DMS114 treated with DMSO at 0.1 percent for 48 hours (cell line): ENCODE measurements around the gene BAZ2B.

Experiments used
- DNase-seq: peaks from one replicate; lab custom pipeline; 2025; ENCODE audit not compliant: unreplicated experiment; lab: John Stamatoyannopoulos, UW

BAZ2B gene

GRCh38 chr2:159475793-159476192, 140.6 kb downstream of the BAZ2B start:
- no peak for DNase-seq

- no peak for DNase-seq
Measured at GRCh38 chr2:159471340-159471739, 145.0 kb downstream of the BAZ2B start.

- no peak for DNase-seq
Measured at GRCh38 chr2:159468257-159468656, 148.1 kb downstream of the BAZ2B start.

- DNase-seq = no peak
Measured at GRCh38 chr2:159462961-159463360, 153.4 kb downstream of the BAZ2B start.

- no peak for DNase-seq
Measured at GRCh38 chr2:159462201-159462785, 154.1 kb downstream of the BAZ2B start.

- DNase-seq = no peak
Measured at GRCh38 chr2:159461076-159461475, 155.3 kb downstream of the BAZ2B start.

- no peak for DNase-seq
Measured at GRCh38 chr2:159460227-159460626, 156.1 kb downstream of the BAZ2B start.

GRCh38 chr2:159459279-159459678, 157.1 kb downstream of the BAZ2B start:
- DNase-seq = no peak

- no peak for DNase-seq
Measured at GRCh38 chr2:159457589-159457988, 158.8 kb downstream of the BAZ2B start.

- DNase-seq = no peak
Measured at GRCh38 chr2:159456500-159457426, 159.6 kb downstream of the BAZ2B start.

GRCh38 chr2:159455330-159455918, 160.9 kb downstream of the BAZ2B start:
- no peak for DNase-seq

- no peak for DNase-seq
Measured at GRCh38 chr2:159454185-159454584, 162.2 kb downstream of the BAZ2B start.

- peak; percentile 39 for DNase-seq
Measured at GRCh38 chr2:159450180-159450579, 166.2 kb downstream of the BAZ2B start.

GRCh38 chr2:159449504-159450124, 166.7 kb downstream of the BAZ2B start:
- peak; percentile 33 for DNase-seq

GRCh38 chr2:159446817-159447216, 169.5 kb downstream of the BAZ2B start:
- no peak for DNase-seq

- DNase-seq = no peak
Measured at GRCh38 chr2:159446201-159446600, 170.1 kb downstream of the BAZ2B start.

- DNase-seq = no peak
Measured at GRCh38 chr2:159445307-159445706, 171.0 kb downstream of the BAZ2B start.

GRCh38 chr2:159444754-159445153, 171.6 kb downstream of the BAZ2B start:
- no peak for DNase-seq

GRCh38 chr2:159442159-159442852, 174.0 kb downstream of the BAZ2B start:
- DNase-seq = no peak

- DNase-seq = no peak
Measured at GRCh38 chr2:159441182-159441581, 175.2 kb downstream of the BAZ2B start.

- no peak for DNase-seq
Measured at GRCh38 chr2:159439421-159439820, 176.9 kb downstream of the BAZ2B start.
